Inferior parietal cortex (tissue), 1 donor: ENCODE measurements around the gene ADD2.
A peak's percentile ranks its signal among the peaks of the same experiment; 100 is the strongest.

Source experiments
- DNase-seq: peaks from one replicate; pipeline ENCODE4 v3.0.0-alpha.2; 2016; ENCODE audit errors: extremely low spot score

Gene ADD2

DNA sequence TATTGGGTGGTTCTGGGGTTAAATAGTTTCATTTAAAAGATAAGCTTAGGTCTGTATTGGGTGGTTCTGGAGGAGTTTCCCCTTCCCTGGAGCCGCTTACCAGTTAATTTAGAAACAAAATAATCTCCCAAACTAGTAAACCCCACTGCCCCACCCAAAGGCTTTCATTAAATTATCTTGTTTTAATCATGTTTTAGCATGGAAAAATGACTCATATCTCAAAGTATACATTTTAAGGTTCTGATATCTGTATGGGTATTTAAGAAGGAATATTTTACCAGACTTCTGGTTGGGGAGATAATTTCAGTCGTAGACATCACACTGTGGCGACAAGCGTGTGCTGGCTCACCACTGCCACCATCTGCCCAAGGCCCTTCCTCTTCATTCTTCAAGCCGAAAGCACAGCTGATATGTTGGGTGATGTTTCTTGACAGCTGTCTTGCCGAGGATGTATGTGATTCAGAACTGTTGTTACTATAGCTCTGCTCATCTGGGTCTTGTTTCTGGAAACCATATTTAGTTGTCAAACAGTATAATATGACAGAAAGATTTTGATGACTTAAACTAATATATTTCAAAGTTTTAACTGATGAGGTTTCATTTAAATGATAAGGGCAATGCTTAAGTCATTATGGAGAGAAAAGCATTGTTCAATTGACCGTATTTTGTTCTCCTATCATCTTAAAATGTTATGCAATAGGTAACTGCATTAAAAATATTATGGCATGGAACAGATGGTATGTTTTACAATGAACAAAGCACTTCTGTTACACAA is 17.3 kb upstream of the ADD2 start:
- DNase-seq = peak; percentile 76

DNA sequence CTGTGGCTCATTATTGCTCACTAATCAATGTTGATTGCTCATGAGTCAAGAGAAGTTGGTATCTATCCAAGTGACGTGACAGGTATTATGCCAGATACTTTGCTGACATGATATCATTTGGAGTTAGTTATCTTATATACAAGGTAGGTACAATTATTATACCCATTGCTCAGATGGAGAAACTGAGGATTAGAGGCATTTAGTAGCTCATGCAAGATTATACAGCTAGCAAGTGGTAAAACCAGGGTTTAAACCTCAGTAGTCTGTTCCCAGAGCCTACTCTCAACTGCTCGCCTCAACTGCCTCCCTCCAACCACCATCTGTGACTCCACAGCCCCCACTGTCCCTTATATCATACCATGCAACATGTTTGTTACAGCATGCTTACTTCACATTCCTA is 16.3 kb upstream of the ADD2 start:
- no peak for DNase-seq

DNA sequence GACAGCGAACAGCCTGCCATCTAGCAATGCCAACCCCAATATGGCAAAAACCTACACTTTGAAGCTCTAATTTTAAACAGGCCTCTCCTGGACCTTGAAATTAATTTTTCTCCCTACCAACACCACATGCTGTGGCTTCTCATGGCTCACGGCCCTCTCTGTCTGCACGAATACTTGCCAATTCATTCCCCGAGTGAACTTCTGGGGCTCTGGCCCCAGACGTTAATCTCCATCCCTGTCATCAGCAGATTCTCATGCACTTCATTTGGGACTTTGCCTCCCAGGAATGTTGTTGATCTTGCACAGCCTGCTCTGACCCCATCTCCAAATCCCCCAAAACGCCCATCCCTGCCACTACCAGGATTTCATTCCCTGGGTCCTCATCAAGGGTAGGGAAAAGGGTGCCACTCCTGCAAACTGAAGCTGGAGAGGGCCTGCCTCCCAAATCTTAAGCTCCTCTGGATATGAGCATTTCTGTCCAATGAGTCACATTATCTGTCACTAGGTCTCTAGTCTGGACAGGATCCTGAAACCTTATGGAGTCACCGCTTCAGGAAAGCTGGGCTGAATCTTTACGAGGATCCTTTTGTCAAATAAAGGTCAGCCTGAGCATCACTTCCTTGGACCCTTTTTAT is 12.0 kb upstream of the ADD2 start:
- no peak for DNase-seq

DNA sequence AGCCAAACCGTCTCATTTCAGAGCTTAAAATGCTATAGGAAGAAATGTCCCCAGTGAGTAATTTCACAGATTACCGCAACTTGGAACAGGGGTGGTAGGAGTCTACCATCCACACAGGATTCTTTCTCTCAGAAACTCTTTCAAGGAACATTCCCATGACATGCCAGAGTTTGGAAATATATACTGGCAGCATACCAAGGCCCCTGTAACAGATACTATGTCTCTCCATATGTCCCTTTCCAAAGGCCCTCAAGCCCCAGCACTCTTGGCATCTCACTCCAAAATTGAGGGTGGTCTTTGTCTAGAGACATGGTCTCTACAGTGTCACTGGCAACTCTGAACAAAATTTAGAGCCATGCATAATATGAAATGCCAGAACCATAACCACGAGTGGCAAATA is 11.5 kb upstream of the ADD2 start:
- DNase-seq = no peak

DNA sequence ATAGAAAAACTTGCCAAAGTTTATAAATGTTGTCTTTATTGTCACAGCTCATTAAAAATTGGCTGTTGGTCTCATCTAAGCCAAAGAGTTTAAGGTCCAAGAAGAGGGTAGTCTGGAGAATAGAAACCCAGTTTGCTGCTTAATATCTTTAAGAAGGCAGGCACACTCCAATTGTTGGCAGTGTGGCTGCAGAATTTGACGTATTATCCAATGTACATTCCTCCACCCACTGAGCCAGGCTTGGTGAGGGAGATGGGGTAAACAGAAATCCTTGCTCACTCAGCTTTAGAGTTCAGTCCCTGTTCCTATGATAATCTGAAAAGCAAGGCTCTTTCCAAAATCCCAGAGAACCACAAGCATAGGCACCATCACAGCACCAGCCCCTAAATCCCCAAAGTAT is 10.7 kb upstream of the ADD2 start:
- DNase-seq = no peak

DNA sequence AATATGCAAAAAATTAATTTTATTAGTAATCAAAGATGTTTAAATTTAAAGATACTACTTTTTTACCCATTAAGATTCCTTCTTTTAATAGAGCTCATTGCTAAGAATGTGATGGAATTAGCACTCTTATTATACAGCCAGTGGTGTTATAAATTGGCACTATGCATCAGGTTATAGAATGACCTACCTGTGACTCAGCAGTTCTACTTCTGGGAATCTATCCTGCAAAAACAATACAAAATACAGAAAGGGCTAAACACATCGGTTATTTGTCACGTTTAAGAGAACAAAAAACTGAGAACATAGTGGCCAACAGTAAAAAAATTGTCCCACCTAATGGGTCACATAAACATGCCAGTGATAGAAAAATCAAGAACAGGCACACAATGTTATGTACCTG is 9.4 kb upstream of the ADD2 start:
- no peak for DNase-seq

DNA sequence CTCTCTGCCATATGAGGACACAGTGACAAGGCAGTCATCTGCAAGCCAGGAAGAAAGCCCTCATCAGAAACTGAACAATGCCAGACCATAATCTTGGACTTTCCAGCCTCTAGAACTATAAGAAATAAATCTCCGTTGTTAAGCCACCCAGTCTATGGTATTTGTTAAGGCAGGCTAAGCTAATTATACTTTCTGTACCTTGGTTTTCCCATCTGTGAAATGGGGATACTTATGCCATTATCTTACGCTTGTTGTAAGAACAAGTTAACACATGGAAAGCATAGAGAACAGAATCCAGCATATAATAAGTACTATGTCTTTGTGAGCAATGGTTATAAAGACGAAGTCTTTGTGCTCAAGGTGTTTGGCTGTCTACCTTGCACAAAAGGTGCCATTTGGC is 8.3 kb upstream of the ADD2 start:
- no peak for DNase-seq

DNA sequence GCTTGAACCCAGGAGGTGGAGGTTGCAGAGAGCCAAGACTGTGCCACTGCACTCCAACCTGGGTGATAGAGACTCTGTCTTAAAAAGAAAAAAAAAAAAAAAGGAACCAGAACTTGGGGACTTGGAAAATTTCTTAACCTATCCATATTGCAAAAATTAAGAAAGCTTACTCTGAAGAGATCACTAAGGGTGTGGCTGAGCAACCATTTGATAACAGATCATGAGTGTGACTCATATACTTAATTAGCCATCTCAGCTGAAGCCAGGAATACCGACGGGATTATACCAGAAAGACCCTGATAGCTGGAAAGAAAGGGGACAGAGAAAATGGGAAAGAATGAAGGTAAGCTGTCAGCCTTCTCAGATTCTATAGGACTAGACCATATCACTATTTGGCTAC is 7.1 kb upstream of the ADD2 start:
- DNase-seq = no peak

DNA sequence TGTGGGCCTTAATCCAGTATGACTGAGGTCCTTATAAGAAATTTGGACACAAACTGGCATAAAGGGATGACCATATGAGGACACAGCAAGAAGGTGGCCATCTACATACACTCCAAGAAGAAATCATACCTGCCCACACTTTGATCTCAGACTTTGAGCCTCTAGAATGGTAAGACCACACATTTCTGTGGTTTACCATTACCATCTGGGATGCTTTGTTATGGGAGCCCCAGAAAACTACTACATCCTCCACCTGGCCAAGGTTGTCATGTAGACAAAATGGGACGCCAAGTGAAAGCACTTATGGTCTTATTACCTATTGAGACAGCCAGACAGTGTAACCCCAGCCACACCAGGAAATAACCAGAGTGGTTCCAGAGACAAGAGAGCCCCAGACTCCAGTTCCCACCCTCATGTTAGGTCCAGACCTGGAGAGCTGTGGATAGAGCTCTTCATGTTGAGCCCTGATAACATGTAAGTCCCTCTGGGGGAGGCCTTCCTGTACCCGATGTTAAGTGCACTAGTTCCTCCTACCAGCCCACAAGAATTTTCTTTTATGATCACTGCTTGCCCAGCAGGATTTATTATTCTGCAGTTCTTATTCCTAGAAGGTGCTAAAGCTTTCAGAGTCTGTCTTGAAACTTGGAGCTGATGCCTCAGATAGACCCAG is 4.6 kb upstream of the ADD2 start:
- no peak for DNase-seq

DNA sequence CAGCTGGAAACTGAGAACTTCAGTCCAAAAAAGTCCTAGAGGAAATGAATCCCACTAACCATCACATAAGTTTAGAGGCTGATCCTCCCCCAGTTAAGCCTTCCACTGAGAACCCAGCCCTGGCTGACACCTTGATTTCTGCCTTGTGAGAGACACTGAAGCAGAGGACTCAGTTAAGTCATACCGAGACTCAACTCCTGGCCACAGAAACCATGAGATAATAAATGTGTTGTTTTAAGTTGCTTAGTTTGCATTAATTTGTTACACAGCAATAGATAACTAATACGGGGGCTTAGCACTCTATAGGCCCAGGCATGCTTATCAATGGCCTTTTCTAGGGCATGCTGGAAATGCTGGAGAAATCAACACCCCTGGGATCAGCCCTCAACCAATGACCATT is 3.4 kb upstream of the ADD2 start:
- no peak for DNase-seq

DNA sequence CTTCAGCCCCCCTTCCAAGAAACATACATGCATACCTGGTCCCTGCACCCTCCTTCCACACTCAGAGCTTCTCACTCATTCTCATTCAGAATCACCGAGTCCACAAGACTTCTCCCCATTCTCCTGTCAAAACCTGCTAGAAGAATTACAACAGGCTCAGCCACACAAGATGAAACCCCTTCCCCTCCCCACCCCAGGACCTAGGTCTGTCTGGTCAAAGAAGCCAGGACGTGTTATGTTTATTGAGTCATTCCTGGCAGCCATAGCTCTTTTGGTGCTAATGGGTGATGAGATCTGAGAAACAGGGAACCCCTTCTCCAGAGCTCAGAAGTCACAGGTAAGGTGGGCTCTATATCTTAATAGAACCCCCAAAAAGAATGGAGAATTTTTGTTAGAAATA is 1.4 kb upstream of the ADD2 start:
- no peak for DNase-seq

DNA sequence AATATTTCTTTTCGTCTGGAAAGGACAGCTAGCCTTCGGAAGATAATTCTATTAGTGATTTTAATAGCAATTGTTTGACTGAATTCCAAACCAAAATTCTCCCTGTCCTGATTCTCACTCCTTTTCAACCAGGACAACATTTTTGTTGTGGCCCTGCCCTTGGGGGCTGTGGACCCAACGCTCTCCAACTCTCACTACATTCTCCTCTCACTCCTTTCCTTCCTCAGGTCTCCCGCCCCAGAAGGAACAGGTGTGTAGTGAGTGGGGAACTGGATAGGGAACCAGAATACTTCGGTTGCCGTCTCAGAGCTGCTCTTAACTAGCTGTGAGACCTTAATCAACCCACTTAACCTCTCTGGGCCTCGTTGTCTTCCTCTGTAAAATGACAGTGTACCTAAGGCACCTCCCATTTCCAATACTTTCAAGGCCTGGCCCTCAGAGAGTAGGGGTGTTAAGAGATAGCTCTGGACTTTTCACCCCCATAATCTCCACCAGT is 638 bp upstream of the ADD2 start:
- DNase-seq = no peak

DNA sequence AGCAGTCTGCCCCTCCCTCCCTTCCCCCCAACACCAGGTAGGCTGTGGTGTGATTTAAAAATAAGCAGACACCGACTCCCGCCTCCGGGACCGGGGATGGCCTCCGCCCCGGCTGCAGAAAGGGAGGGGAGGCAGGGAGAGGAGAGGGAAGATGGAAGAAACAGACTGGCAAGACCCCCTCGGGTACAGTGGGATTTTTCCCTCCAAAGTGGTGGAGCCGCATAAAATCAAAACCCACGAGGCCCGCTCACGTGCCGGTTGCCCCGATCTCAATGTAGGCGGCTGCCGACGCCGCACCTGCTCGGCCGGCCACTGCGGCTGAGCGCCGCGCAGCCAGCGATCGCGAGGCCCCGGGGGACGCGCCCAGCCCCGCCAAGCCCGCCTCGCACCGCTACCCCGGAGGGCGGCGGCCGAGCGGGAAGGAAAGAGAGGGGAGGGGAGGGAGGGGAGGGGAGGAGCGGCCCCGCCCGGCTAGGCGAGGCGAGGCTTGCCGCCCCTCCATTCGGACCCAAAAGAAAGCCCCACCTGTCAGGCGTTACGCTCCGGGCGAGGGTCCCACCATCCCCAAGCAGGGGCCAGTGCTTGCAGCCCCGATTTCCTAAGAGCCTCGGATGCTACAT is 811 bp downstream of the ADD2 start:
- DNase-seq = no peak

DNA sequence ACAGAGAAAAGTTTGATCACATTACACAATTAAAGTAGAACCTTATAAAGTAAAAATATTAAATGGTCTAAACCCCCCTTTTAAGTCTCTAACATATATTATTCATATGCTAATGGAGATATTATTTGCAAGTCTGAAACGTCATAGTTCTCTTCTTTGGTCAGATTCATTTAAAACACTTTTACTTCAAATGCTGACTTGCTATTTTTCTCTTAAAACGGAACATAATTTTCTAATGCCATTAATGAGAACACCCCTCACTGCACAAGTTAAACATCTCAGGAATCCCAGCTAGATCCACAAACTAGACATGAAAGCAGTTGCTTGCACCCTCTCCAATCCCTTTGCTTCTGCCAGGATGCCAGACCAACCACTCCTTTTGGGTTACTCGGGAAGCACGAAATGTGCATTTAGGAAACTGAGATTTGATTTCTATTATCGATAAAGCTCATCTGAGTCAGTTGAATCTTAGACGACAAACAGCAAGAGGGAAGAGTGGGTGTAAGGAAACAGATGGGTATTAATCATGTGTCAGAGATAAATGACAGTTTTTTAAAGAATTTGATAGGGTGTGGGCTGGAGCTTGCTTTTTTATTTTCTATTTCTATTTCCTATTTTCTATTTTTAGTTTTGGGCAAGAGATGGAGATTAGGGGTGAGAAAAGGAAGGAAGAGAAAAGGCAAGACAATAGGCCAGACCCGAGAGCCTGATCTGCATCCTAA is 1.5 kb downstream of the ADD2 start:
- DNase-seq = no peak

DNA sequence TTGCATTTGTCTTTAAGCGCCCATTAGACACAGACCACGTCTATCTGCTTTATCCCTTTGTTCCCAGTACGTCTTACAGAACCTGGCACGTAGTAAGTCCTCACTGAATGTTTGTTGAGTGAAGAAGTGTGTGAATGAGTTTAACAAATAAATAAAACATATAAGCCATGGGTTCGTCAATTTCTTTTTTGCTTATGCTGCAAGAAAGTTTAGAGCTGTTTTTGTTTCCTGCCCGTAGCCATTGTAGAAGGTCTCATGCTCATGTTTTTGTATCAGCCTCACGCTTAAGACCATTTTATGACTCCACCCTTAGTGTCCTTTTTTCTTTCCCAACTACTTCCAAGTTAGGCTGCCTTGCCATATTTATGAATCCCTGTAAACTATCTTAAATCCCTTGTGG is 2.5 kb downstream of the ADD2 start:
- no peak for DNase-seq

DNA sequence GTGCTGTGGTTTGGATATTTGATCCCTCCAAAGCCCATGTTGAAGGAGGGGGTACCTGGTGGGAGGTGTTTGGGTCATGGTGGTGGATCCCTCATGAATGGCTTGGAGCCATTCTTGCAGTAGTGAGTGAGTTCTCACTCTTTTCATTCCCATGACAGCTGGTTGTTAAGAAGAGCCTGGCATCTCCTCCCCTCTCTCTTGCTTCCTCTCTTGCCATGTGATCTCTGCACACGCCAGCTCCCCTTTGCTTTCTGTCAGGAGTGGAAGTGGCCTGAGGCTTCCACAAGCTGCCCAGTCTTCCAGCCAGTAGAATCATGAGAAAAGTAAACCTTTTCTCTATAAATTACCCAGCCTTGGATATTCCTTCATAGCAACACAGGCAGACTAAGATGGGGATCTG is 8.6 kb downstream of the ADD2 start:
- no peak for DNase-seq

DNA sequence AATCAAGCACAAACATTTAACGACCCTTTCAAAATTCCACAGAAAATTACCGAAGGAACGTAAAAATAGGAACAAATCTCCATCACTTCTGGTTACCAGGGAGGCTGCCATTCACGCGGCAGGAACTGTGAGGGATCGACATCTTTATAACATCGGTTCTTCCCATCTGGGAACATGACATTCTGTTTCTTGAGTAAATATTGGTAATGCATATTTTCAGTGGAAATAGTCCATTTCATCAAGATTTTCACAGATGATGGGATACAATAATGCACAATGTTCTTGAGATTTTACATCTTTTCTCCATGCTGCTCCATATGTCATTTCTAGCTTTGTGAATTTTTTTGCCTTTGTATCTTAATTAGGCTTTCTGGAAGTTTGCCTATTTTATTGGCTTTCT is 10.0 kb downstream of the ADD2 start:
- no peak for DNase-seq

DNA sequence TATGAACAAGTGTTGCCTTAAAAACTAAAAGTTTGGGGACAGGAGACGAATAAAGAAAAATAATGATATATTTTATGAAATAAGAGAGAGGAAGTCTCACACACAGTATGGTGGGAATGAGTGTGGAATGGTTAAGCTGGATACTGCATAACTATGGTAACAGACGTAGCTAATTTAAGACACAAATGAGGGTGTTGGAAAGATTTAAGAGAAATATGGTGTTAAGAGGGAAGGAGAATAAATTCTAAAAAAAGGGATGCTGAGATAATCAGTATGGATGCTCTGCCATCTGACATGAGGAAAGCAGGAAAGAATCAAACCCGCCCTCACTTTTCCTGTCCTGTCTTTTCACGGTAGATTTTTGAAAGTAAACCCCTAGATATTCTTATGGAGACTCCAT is 10.6 kb downstream of the ADD2 start:
- DNase-seq = no peak

DNA sequence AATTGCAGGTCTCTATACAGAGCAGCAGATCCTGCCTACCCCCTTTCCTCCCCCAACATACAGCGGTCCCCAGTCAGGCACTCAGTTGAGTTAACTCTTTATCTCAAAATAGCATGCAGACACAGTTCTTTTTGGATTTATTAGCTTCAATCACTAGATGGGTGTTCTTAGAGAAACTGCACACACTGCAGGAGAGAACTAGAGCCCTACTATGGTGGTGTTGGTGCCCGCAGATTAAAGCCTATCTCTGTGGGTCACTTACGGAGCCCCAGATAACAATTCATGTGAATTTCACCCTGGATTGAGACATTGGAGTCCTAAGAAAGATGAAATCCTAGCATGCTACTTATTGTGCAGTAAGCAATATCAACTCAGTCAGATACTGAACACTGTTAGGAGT is 11.9 kb downstream of the ADD2 start:
- no peak for DNase-seq

DNA sequence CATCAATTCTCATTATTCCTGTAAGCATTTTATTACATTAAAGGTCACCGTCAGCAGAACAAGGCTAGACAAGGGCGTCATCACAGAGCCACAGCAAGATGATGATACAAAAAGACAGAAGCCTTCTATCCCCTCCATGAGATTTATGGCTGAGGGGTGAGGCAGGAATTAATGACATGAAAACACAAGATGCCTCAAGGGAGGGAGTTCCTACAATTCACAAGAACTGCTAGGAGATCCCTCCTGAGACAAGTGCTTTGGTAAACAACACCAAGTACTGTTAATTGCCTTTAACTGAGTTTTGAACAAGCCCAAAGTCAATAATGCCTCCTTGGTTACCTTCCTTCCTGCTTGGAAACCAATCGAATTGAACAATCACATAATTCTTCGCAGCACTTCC is 14.1 kb downstream of the ADD2 start:
- DNase-seq = no peak

DNA sequence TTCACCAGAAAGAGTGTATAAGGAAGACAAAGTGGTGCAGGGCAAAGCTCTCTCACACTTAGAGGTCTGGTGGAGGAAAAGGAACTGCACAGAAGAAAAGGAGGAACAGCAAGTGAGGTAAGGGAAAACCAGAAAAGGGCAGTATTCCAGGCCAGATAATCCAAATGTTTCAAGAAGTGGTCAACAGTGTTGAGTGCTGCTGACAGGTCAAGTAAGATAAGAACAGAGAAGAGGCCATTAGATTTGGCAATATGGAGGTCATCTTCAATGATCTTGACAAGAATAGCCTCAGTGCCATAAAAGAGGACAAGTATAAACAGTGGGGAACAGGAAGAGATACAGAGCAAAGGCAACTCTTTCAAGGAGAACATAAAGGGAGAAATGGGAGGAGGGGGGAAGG is 15.0 kb downstream of the ADD2 start:
- no peak for DNase-seq

DNA sequence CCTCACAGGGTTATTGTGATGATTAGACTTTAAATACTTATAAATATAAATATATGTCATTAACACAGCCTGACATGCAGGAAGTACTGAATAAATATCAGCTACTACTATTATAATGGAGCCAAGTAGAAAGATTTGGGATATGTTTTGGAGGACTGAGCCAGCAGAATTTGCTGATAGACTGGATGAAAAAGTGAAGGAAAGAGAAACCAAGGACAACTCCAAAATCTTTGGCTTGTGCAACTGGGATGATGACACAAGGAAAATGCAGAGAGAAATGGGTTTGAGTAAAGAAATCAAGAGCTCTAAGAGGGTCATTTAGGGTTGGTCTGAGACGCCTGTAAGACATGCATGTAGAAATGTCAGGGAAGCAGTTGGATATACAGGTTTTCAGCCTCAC is 15.6 kb downstream of the ADD2 start:
- DNase-seq = no peak
